ENCODE data around the gene TRIM59.

Gene TRIM59

GRCh38 chr3:160480931-160481330 lies 31.3 kb upstream of the TRIM59 start:
- in situ Hi-C loops (cut with MboI; ENCODE audit: low sequenced_read_pairs, unreplicated experiment), result no loop called here
- no peak for TF ChIP-seq CTCF (IDR thresholded peaks at IDR 0.05; ENCODE audit: borderline replicate concordance, control extremely low read depth, extremely low read depth, insufficient read depth, missing control alignments)
- DNase-seq (ENCODE audit: low spot score), result no peak

- DNase-seq (ENCODE audit: low spot score), result no peak
- TF ChIP-seq CTCF (IDR thresholded peaks at IDR 0.05; ENCODE audit: borderline replicate concordance, control extremely low read depth, extremely low read depth, insufficient read depth, missing control alignments), result no peak
- in situ Hi-C loops (cut with MboI; ENCODE audit: low sequenced_read_pairs, unreplicated experiment), result no loop called here
These were observed 29.8 kb upstream of the TRIM59 start for GRCh38 chr3:160479376-160479775.

- no peak for TF ChIP-seq CTCF (IDR thresholded peaks at IDR 0.05; ENCODE audit: borderline replicate concordance, control extremely low read depth, extremely low read depth, insufficient read depth, missing control alignments)
- no peak for DNase-seq (ENCODE audit: low spot score)
- in situ Hi-C loops (cut with MboI; ENCODE audit: low sequenced_read_pairs, unreplicated experiment), result no loop called here
These were observed 28.8 kb upstream of the TRIM59 start for GRCh38 chr3:160478338-160478737.

GRCh38 chr3:160477750-160478149 lies 28.2 kb upstream of the TRIM59 start:
- TF ChIP-seq CTCF (IDR thresholded peaks at IDR 0.05; ENCODE audit: borderline replicate concordance, control extremely low read depth, extremely low read depth, insufficient read depth, missing control alignments), result no peak
- in situ Hi-C loops (cut with MboI; ENCODE audit: low sequenced_read_pairs, unreplicated experiment), result no loop called here
- no peak for DNase-seq (ENCODE audit: low spot score)

GRCh38 chr3:160475884-160476283 lies 26.3 kb upstream of the TRIM59 start:
- in situ Hi-C loops (cut with MboI; ENCODE audit: low sequenced_read_pairs, unreplicated experiment), result no loop called here
- TF ChIP-seq CTCF (IDR thresholded peaks at IDR 0.05; ENCODE audit: borderline replicate concordance, control extremely low read depth, extremely low read depth, insufficient read depth, missing control alignments), result no peak
- no peak for DNase-seq (ENCODE audit: low spot score)

GRCh38 chr3:160475153-160475552 lies 25.6 kb upstream of the TRIM59 start:
- no peak for DNase-seq (ENCODE audit: low spot score)
- in situ Hi-C loops (cut with MboI; ENCODE audit: low sequenced_read_pairs, unreplicated experiment), result no loop called here
- TF ChIP-seq CTCF (IDR thresholded peaks at IDR 0.05; ENCODE audit: borderline replicate concordance, control extremely low read depth, extremely low read depth, insufficient read depth, missing control alignments), result no peak

- in situ Hi-C loops (cut with MboI; ENCODE audit: low sequenced_read_pairs, unreplicated experiment), result no loop called here
These were observed 24.8 kb upstream of the TRIM59 start for GRCh38 chr3:160474416-160474838.

More at GRCh38 chr3:160474416-160474838, 24.8 kb upstream of the TRIM59 start:
- DNase-seq (ENCODE audit: low spot score), result no peak
- no peak for TF ChIP-seq CTCF (IDR thresholded peaks at IDR 0.05; ENCODE audit: borderline replicate concordance, control extremely low read depth, extremely low read depth, insufficient read depth, missing control alignments)
